Tibial nerve (tissue), 4 donors: ENCODE data around the gene CCDC9B. TPM values are rescaled to one million over a fixed set of nuclear protein-coding genes. Genes with fewer than 3 reads are reported as not detected.

Source experiments
- DNase-seq, 2 donors: peaks; one replicate each; pipeline ENCODE4 v3.0.0-alpha.2; 2019; ENCODE audit warnings: low spot score in 2 of 2
- H3K27ac ChIP-seq, 4 donors: fragments of 200-600 bp; sonication (generic) in 3 of 4; one replicate each; pipeline ENCODE4 v1.5.1; 2017 to 2019; ENCODE audit warnings: mild to moderate bottlenecking in 1 of 4
- H3K27me3 ChIP-seq, 2 donors: fragments of 200-600 bp; sonication (generic) in 1 of 2; one replicate each; pipeline versions ENCODE4 v1.5.1 to v1.6.0; 2017 to 2019
- H3K36me3 ChIP-seq, 3 donors: fragments of 200-600 bp; sonication (generic); one replicate each; pipeline ENCODE4 v1.5.1; 2018 to 2019
- H3K4me1 ChIP-seq, 4 donors: fragments of 200-600 bp; sonication (generic) in 3 of 4; one replicate each; pipeline ENCODE4 v1.5.1; 2017 to 2019
- H3K4me3 ChIP-seq, 4 donors: fragments of 200-600 bp; sonication (generic) in 3 of 4; one replicate each; pipeline ENCODE4 v1.5.1; 2017 to 2019; ENCODE audit warnings: mild to moderate bottlenecking in 1 of 4, moderate library complexity in 1 of 4
- H3K9me3 ChIP-seq, 4 donors: fragments of 200-600 bp; sonication (generic) in 3 of 4; one replicate each; pipeline ENCODE4 v1.5.1; 2017 to 2019
- EP300 ChIP-seq, 2 donors: sonication (generic); formaldehyde crosslinking; IDR thresholded peaks; one replicate each; pipeline ENCODE4 v1.6.1; 2017; ENCODE audit warnings: antibody characterized with exemption in 2 of 2, mild to moderate bottlenecking in 1 of 2
- POLR2A ChIP-seq, 2 donors: fragments of 450-650 bp; IDR thresholded peaks; one replicate each; pipeline ENCODE4 v1.6.1; 2017; ENCODE audit warnings: antibody characterized with exemption in 2 of 2, mild to moderate bottlenecking in 2 of 2, moderate library complexity in 2 of 2
- WGBS, 2 donors: methylation state at CpG; one replicate each; pipeline ENCODE4 v1.1.5; 2018; 5-methylcytosine and 5-hydroxymethylcytosine counted together
- total RNA-seq, 4 donors: library from RNA; depleted of rRNA; stranded (reverse); fragments of >200 nt; gene quantifications; one replicate each; pipeline ENCODE4 v1.1.0, GENCODE V29; 2016
- TF ChIP-seq, protein P1 (sequence below), 5 experiments: fragments of 200-600 bp in 3 of 5; fragments of 450-650 bp in 2 of 5; sonication (generic) in 3 of 5; IDR thresholded peaks; one replicate each; pipeline ENCODE4 v1.5.1; 2016 to 2019; ENCODE audit warnings: antibody characterized with exemption in 5 of 5, mild to moderate bottlenecking in 3 of 5, moderate library complexity in 2 of 5

The CCDC9B gene
- total RNA-seq, 4 donors from 2014 or later = 19.3 to 22.8 (median 21.2) TPM

- Histone ChIP-seq H3K36me3 (no peaks in the 10 kb centered on the region), H3K9me3 (no peaks in the 10 kb centered on the region), H3K4me1 (peaks cover 0 to 58% (median 43%) of the 10 kb centered on the region in 4 donors), H3K4me3 (no peak overlapping the region), H3K27me3 (no peaks in the 10 kb centered on the region), H3K27ac (peak overlapping the region in 2 of 4 donors; percentile 21 to 38)
- no peak for DNase-seq
- TF ChIP-seq POLR2A (IDR thresholded peaks at IDR 0.05) = no peak
- 43 to 48% methylated on average over 3 of the region's 3 CpGs for WGBS, 2 donors
These were observed 12.6 kb downstream of the CCDC9B start for GRCh38 chr15:40328176-40328575.

DNA sequence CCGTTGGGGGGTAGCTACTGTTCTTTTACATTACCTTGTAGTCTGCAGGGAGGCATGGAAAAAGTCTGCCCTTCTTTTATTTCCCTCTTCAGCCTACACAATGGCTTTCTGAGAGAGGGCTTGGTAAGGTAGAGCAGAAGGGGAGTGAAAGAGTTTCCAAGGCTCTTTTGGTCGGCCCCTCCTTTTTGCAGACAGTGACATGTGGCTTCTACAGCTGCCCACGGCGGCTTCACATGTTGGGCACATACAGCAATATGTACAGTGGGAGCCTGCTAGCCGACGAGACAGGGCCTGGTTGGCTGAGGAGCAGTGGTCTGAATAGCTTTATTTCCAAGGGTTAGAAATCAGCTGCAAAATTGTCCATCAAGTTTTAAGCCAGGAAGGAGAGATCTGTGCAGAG, 13.3 kb downstream of the CCDC9B start:
- Histone ChIP-seq H3K27me3 (no peaks in the 10 kb centered on the region), H3K27ac (no peak overlapping the region)

DNA sequence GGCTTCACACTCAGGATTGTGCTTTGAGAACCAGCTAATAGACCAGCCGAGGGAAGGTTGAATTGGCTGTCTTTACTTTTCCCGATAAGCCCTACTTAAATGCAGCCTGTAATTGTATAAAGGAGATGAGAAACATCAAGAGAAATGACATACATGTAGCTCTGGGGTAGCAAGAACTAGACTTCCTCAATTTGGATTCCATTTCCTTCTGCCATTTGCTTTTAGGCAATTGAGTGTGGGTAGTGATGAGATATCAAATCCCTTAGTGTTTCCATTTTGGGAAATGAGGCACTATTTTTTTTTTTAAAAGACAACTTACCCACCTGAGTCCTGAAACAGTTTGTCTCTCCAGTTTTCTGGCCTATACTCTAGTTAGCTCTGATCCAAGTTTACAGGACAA, 15.0 kb downstream of the CCDC9B start:
- WGBS, 2 donors = 77 to 87% methylated on average over 2 of the region's 2 CpGs
- Histone ChIP-seq H3K27me3 (no peaks in the 10 kb centered on the region), H3K4me3 (no peak overlapping the region), H3K9me3 (no peaks in the 10 kb centered on the region), H3K36me3 (no peaks in the 10 kb centered on the region), H3K27ac (peak overlapping the region in 1 of 4 donors; percentile 91), H3K4me1 (peaks cover 0 to 58% (median 41%) of the 10 kb centered on the region in 4 donors)
- DNase-seq = no peak
- TF ChIP-seq POLR2A (IDR thresholded peaks at IDR 0.05) (no peak), EP300 (IDR thresholded peaks at IDR 0.05) (no peak)
- TF ChIP-seq, protein P1, sequence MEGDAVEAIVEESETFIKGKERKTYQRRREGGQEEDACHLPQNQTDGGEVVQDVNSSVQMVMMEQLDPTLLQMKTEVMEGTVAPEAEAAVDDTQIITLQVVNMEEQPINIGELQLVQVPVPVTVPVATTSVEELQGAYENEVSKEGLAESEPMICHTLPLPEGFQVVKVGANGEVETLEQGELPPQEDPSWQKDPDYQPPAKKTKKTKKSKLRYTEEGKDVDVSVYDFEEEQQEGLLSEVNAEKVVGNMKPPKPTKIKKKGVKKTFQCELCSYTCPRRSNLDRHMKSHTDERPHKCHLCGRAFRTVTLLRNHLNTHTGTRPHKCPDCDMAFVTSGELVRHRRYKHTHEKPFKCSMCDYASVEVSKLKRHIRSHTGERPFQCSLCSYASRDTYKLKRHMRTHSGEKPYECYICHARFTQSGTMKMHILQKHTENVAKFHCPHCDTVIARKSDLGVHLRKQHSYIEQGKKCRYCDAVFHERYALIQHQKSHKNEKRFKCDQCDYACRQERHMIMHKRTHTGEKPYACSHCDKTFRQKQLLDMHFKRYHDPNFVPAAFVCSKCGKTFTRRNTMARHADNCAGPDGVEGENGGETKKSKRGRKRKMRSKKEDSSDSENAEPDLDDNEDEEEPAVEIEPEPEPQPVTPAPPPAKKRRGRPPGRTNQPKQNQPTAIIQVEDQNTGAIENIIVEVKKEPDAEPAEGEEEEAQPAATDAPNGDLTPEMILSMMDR (IDR thresholded peaks at IDR 0.05) = no peak

More for the DNA sequence above, 13.3 kb downstream of the CCDC9B start:
- no peak overlapping the region for H3K4me3 ChIP-seq
- no peaks in the 10 kb centered on the region for H3K9me3 ChIP-seq
- no peaks in the 10 kb centered on the region for H3K36me3 ChIP-seq
- TF ChIP-seq, protein P1 (IDR thresholded peaks at IDR 0.05) = no peak
- TF ChIP-seq EP300 (IDR thresholded peaks at IDR 0.05) = no peak
- no peak for DNase-seq
- 52 to 58% methylated on average over 6 of the region's 6 CpGs for WGBS, 2 donors
- H3K4me1 ChIP-seq = peaks cover 0 to 60% (median 43%) of the 10 kb centered on the region in 4 donors

DNA sequence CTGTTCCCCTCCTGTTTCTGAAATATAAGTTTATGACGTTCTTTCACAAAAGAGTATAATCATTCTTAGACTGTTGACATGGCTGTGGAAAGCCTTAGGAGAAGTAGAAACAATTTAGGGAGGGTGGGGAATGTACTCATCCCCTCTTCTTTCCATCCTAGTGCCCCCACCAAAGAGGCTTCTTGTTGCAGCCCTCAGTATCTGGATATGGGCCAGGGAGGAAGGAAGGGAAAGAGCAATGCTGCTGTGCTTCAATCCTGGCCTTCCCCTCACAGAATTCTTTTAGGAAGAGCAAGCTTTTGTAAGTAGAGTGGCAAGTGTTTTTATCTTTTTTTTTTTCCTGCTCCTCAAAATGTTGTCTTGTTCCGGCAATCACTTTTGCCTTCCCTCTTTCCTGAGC, 15.6 kb downstream of the CCDC9B start:
- Histone ChIP-seq H3K27me3 (no peaks in the 10 kb centered on the region), H3K36me3 (no peaks in the 10 kb centered on the region), H3K4me1 (peaks cover 0 to 53% (median 36%) of the 10 kb centered on the region in 4 donors), H3K9me3 (no peaks in the 10 kb centered on the region), H3K4me3 (peak overlapping the region; percentile 76 to 91 (median 86)), H3K27ac (peak overlapping the region in 1 of 4 donors; percentile 91)
- TF ChIP-seq, protein P1 (IDR thresholded peaks at IDR 0.05) = no peak
- TF ChIP-seq EP300 (IDR thresholded peaks at IDR 0.05) (no peak), POLR2A (IDR thresholded peaks at IDR 0.05) (no peak)
- 47 to 57% methylated on average over 2 of the region's 2 CpGs for WGBS, 2 donors
- no peak for DNase-seq

- TF ChIP-seq, protein P1 (IDR thresholded peaks at IDR 0.05) = no peak
- TF ChIP-seq POLR2A (IDR thresholded peaks at IDR 0.05) = no peak
- TF ChIP-seq EP300 (IDR thresholded peaks at IDR 0.05) = peak in 1 of 2 donors; percentile 18
- WGBS, 2 donors = 2 to 3% methylated on average over 34 to 76 of the region's 101 CpGs
These were observed 16.5 kb downstream of the CCDC9B start for GRCh38 chr15:40323953-40324937.

More at GRCh38 chr15:40323953-40324937, 16.5 kb downstream of the CCDC9B start:
- Histone ChIP-seq H3K4me1 (peaks cover 0 to 49% (median 30%) of the 10 kb centered on the region in 4 donors), H3K36me3 (no peaks in the 10 kb centered on the region), H3K4me3 (peak overlapping the region; percentile 76 to 91 (median 86)), H3K27me3 (no peaks in the 10 kb centered on the region), H3K27ac (peak overlapping the region; percentile 37 to 91 (median 86)), H3K9me3 (no peaks in the 10 kb centered on the region)
- no peak for DNase-seq
